Right lobe of liver (tissue), 6 donors: ENCODE data around the gene AGO1. TPM values are rescaled to one million over a fixed set of nuclear protein-coding genes. Genes with fewer than 3 reads are reported as not detected.

Source experiments
- ATAC-seq, 4 donors: fragments of 200-7000 bp; cut with Tn5 transposase; one replicate each; pipeline ENCODE4 v1.9.1; 2020; ENCODE audit warnings: mild to moderate bottlenecking in 4 of 4, moderate library complexity in 4 of 4
- DNase-seq, 3 donors: peaks; one replicate each; pipeline ENCODE4 v3.0.0-alpha.2; 2020
- H3K27ac ChIP-seq, 3 donors: fragments of 200-600 bp; one replicate each; pipeline ENCODE4 v1.8.0; 2022
- H3K27me3 ChIP-seq, 2 donors: fragments of 200-600 bp; one replicate each; pipeline ENCODE4 v1.8.0; 2022
- H3K36me3 ChIP-seq, 4 donors: fragments of 200-600 bp; sonication (generic) in 1 of 4; one replicate each; pipeline versions ENCODE4 v1.5.1 to v1.8.0; 2017 to 2022; ENCODE audit warnings: control low read depth in 1 of 4
- H3K4me1 ChIP-seq, 4 donors: fragments of 200-600 bp; sonication (generic) in 1 of 4; one replicate each; pipeline versions ENCODE4 v1.5.1 to v1.8.0; 2017 to 2022; ENCODE audit warnings: control low read depth in 1 of 4
- H3K4me3 ChIP-seq, 3 donors: fragments of 200-600 bp; one replicate each; pipeline ENCODE4 v1.8.0; 2022
- H3K9me3 ChIP-seq, 4 donors: fragments of 200-600 bp; sonication (generic) in 1 of 4; one replicate each; pipeline versions ENCODE4 v1.5.1 to v1.8.0; 2017 to 2022; ENCODE audit warnings: control low read depth in 1 of 4
- POLR2A ChIP-seq: fragments of 450-650 bp; IDR thresholded peaks from one replicate; pipeline ENCODE4 v1.6.1; 2017; ENCODE audit warnings: antibody characterized with exemption, mild to moderate bottlenecking
- WGBS: methylation state at CpG from one replicate; pipeline ENCODE4 v1.1.6; 2018; ENCODE audit warnings: low coverage, low lambda C conversion rate; ENCODE audit not compliant: insufficient coverage; ENCODE audit errors: missing lambda C conversion rate; 5-methylcytosine and 5-hydroxymethylcytosine counted together
- intact Hi-C, 2 donors: fragments of 100-400 bp; cut with DNase I; formaldehyde crosslinking; loops; one replicate each; pipeline versions ENCODE4 v1.11.2 to v1.14.1; 2022
- total RNA-seq, 6 experiments: library from RNA; depleted of rRNA in 2 of 6; stranded (reverse); fragments of >200 nt in 2 of 6; fragmentation: NEBNext Ultra II Directional in 3 of 6; extraction: Animal tissue kit (Norgen Biotek cat#: 25700) in 3 of 6; gene quantifications; one replicate each; pipeline versions ENCODE4 v1.1.0 to v1.2.4, GENCODE V29; 2016 to 2023
- TF ChIP-seq, protein P1 (sequence below), 4 donors: fragments of 200-600 bp in 3 of 4; fragments of 450-650 bp in 1 of 4; IDR thresholded peaks; one replicate each; pipeline versions ENCODE4 v1.5.1 to v1.8.0; 2016 to 2022; ENCODE audit warnings: antibody characterized with exemption in 4 of 4, mild to moderate bottlenecking in 2 of 4
- donor health status: DM: no; HTN: yes; CAD: no.
- donor health status: DM: no; HTN: no; CAD: no.
- donor health status: DM: no; HTN: no; CAD: no.
- donor health status: DM: no; HTN: yes; CAD: no.
- donor health status: DM: no; HTN: yes; CAD: no.

AGO1 gene
- total RNA-seq, 6 experiments from 2014 or later: 8.7 to 11.2 (median 10.5) TPM

DNA sequence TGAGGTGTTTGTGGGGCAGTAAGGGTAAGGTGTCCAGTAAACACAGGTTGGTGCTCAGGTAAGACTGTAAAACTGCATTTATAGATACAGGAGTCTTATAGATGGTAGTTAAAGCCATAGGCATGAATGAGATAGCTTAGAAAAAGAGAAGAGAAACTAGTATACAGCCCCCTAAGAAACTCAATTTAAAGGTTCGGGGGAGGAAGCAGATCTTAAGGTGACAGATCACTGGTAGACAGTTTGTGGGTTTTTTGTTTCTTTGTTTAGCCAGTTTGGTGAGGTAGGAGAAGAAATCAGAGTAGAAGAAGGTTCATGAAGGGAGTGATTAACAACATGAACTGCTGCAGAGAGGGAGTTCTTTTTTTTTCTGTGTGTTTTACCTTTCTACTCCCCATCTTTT is 41.8 kb downstream of the AGO1 start:
- ATAC-seq: no peak
- TF ChIP-seq, protein P1, sequence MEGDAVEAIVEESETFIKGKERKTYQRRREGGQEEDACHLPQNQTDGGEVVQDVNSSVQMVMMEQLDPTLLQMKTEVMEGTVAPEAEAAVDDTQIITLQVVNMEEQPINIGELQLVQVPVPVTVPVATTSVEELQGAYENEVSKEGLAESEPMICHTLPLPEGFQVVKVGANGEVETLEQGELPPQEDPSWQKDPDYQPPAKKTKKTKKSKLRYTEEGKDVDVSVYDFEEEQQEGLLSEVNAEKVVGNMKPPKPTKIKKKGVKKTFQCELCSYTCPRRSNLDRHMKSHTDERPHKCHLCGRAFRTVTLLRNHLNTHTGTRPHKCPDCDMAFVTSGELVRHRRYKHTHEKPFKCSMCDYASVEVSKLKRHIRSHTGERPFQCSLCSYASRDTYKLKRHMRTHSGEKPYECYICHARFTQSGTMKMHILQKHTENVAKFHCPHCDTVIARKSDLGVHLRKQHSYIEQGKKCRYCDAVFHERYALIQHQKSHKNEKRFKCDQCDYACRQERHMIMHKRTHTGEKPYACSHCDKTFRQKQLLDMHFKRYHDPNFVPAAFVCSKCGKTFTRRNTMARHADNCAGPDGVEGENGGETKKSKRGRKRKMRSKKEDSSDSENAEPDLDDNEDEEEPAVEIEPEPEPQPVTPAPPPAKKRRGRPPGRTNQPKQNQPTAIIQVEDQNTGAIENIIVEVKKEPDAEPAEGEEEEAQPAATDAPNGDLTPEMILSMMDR (IDR thresholded peaks at IDR 0.05): no peak
- no peak for TF ChIP-seq POLR2A
- H3K4me1 ChIP-seq: no peaks in the 10 kb centered on the region
- H3K27me3 ChIP-seq: no peaks in the 10 kb centered on the region
- 82% methylated on average over 1 of the region's 1 CpG for WGBS
- no peaks in the 10 kb centered on the region for H3K9me3 ChIP-seq
- no peak overlapping the region for H3K4me3 ChIP-seq
- H3K36me3 ChIP-seq: no peaks in the 10 kb centered on the region
- intact Hi-C loops: no loop called here
- no peak for DNase-seq
- H3K27ac ChIP-seq: no peak overlapping the region

DNA sequence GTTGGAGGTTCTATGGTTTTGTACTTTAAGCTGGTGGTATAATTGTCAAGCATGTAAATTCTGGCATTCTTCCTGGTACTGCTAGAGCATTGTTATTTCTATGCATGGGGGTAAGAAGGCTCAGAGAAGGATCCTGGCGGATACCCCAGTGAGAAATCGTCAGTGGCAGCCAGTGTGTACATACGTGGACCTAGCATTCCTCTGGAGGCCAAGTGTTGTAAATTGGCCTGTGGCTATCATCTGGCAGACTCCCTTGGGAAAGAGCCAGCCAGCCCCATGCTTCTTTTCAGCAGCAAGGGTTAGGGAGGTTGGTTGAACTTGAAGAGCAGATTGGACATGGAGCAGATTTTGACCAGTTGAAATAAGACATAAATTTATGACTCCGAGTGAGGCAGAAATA is 42.7 kb downstream of the AGO1 start:
- no peak overlapping the region for H3K4me3 ChIP-seq
- DNase-seq (peak in 1 of 3 donors; percentile 80), ATAC-seq (peak in 2 of 4 donors; percentile 3 to 43)
- WGBS: 46% methylated on average over 4 of the region's 4 CpGs
- no peak overlapping the region for H3K27ac ChIP-seq
- no peaks in the 10 kb centered on the region for H3K9me3 ChIP-seq
- H3K36me3 ChIP-seq: no peaks in the 10 kb centered on the region
- H3K4me1 ChIP-seq: no peaks in the 10 kb centered on the region
- H3K27me3 ChIP-seq: no peaks in the 10 kb centered on the region
- intact Hi-C loops: no loop called here
- no peak for TF ChIP-seq POLR2A
- TF ChIP-seq, protein P1 (IDR thresholded peaks at IDR 0.05): no peak

DNA sequence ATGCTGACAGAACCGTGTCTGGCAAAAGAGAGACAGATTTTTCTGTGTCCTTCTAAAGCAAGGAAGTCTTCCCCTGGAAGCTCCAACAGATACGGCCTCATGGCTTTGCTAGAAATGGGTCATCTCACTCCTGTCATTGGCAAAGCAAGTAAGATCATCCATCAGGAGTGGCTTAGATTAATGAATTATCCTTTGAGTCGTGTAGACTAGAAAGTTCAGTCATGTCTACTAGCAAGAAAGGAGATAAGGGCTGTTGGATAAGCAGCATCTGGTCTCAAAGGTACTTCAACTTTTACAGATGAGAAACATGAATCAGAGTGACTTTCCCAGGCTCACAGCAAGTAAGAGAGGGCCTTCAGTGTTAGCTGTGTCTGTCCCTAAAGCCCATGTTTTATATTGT is 44.5 kb downstream of the AGO1 start:
- DNase-seq: no peak
- intact Hi-C loops: no loop called here
- WGBS: 65% methylated on average over 3 of the region's 3 CpGs
- H3K27ac ChIP-seq: no peak overlapping the region
- TF ChIP-seq, protein P1 (IDR thresholded peaks at IDR 0.05): no peak
- TF ChIP-seq POLR2A: no peak
- no peak for ATAC-seq
- peaks cover 0 to 9% (median 4%) of the 10 kb centered on the region in 4 donors for H3K4me1 ChIP-seq
- no peak overlapping the region for H3K4me3 ChIP-seq
- H3K9me3 ChIP-seq: no peaks in the 10 kb centered on the region
- no peaks in the 10 kb centered on the region for H3K36me3 ChIP-seq
- H3K27me3 ChIP-seq: no peaks in the 10 kb centered on the region

DNA sequence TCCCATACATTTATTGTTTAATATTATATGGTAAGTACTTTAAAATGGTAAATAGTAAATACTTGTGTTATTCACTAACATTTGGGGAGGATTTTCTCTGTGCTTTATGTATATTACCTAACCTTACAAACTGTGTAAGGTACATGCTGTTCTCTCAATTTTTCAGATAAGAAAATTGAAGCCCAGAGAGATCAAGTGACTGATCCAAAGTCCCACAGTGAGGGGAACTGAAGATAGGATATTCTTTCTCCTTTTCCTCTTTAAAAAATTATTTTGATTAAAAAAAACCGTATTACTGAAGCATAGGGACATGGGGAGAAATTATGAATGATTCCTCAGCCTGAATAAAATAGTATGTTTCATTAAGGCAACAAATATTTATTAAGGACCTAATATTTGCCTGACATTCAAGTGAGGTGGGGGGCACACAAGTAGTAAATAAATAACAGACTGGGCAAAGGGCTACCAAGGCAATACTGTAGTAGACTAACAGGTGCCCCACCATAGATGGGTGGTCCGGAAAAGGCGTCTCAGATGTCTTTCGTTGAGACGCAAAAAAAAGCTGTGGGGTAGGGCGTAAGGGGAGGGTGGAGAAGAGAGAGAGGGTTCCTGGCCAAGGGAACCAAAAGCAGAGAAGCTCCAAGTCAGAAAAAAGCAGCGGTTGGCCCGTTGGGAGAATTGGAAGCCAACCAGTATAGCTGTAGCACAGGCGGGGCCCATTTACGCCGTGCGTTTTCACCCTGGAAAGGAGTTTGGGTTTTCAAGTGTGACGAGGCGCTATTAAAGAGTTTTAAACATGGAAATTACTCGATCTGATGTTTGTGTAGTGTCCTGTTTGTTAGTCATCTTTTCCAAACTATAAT is 47.0 kb downstream of the AGO1 start:
- Histone ChIP-seq H3K4me3 (peak overlapping the region; percentile 89 to 90 (median 90)), H3K27me3 (no peaks in the 10 kb centered on the region), H3K27ac (peak overlapping the region; percentile 93 to 98 (median 97)), H3K36me3 (no peaks in the 10 kb centered on the region), H3K9me3 (no peaks in the 10 kb centered on the region), H3K4me1 (peaks cover 0 to 31% (median 6%) of the 10 kb centered on the region in 4 donors)
- 1% methylated on average over 15 of the region's 15 CpGs for WGBS
- DNase-seq (peak in 2 of 3 donors; percentile 38 to 63), ATAC-seq (peak; percentile 42 to 59 (median 48))
- intact Hi-C loops: no loop called here
- TF ChIP-seq, protein P1 (IDR thresholded peaks at IDR 0.05): no peak
- TF ChIP-seq POLR2A: no peak
